Pancreas (tissue), 10 donors: ENCODE measurements around the gene SMAD6. TPM values are rescaled to one million over a fixed set of nuclear protein-coding genes. Genes with fewer than 3 reads are reported as not detected.

Source experiments
- ATAC-seq, 4 donors: fragments of 200-7000 bp; cut with Tn5 transposase; one replicate each; pipeline versions ENCODE4 v1.8.0 to v1.9.1; 2020; ENCODE audit warnings: mild to moderate bottlenecking in 4 of 4, moderate library complexity in 4 of 4
- DNase-seq, 6 donors: peaks; one replicate each; pipeline ENCODE4 v3.0.0-alpha.2; 2020
- FAIRE-seq: peaks from 2 replicates; lab custom pipeline; 2012; peaks lifted over from hg19 to GRCh38; lab: Jason Lieb, UNC
- H3K27ac ChIP-seq, 4 donors: fragments of 200-600 bp; sonication (generic); 1 replicate in 3 of 4; 2 replicates in 1 of 4; pipeline versions ENCODE4 v1.5.0 to v1.8.0; 2020
- H3K27me3 ChIP-seq, 4 donors: fragments of 200-600 bp; one replicate each; pipeline ENCODE4 v1.8.0; 2021
- H3K36me3 ChIP-seq, 3 donors: fragments of 200-600 bp; sonication (generic) in 1 of 3; one replicate each; pipeline versions ENCODE4 v1.5.0 to v1.8.0; 2020 to 2021
- H3K4me1 ChIP-seq, 3 donors: fragments of 200-600 bp; one replicate each; pipeline ENCODE4 v1.8.0; 2021
- H3K4me3 ChIP-seq, 4 donors: fragments of 200-600 bp; sonication (generic) in 2 of 4; one replicate each; pipeline versions ENCODE4 v1.5.0 to v1.8.0; 2020 to 2021
- H3K9me3 ChIP-seq, 4 donors: fragments of 200-600 bp; one replicate each; pipeline ENCODE4 v1.8.0; 2021
- CTCF ChIP-seq, 4 donors: fragments of 200-600 bp; sonication (generic) in 3 of 4; IDR thresholded peaks; one replicate each; pipeline versions ENCODE4 v1.5.0 to v1.8.0; 2021; ENCODE audit warnings: antibody characterized with exemption in 4 of 4
- WGBS, 2 donors: extraction: QIAGEN DNeasy Blood & Tissue Kit; methylation state at CpG; one replicate each; pipeline ENCODE4 v1.1.7; 2013; 5-methylcytosine and 5-hydroxymethylcytosine counted together
- intact Hi-C, 3 donors: fragments of 100-400 bp; cut with DNase I; formaldehyde crosslinking; loops; one replicate each; pipeline versions ENCODE4 v1.11.1 to v1.14.2; 2022
- polyA plus RNA-seq, 2 donors: library from polyadenylated mRNA; stranded (reverse); fragments of 200-250 nt; gene quantifications; one replicate each; pipeline ENCODE4 v1.2.3, GENCODE V29; 2013
- total RNA-seq, 6 donors: library from RNA; stranded (reverse); fragmentation: NEBNext Ultra II Directional in 4 of 6; extraction: Animal tissue kit (Norgen Biotek cat#: 25700) in 4 of 6; gene quantifications; one replicate each; pipeline versions ENCODE4 v1.2.1 to v1.2.4, GENCODE V29; 2021 to 2023
- donor health status: healthy with polysubstance abuse.
- donor health status: DM: no; HTN: no; CAD: no; lungs with moderate emphysema.
- donor health status: DM: no; HTN: no; CAD: no.
- donor health status: control.
- donor health status: control.
- donor health status: Bipolar disorder and iron deficiency.
- donor health status: DM: yes; HTN: yes; CAD: no.
- donor health status: DM: no; HTN: no; CAD: no.
- donor health status: DM: no; HTN: no; CAD: no.
- donor health status: DM: yes; HTN: yes; CAD: no.

Gene SMAD6
- total and polyA plus RNA-seq, 8 donors, result 2.6 to 13.1 (median 3.2) TPM

DNA sequence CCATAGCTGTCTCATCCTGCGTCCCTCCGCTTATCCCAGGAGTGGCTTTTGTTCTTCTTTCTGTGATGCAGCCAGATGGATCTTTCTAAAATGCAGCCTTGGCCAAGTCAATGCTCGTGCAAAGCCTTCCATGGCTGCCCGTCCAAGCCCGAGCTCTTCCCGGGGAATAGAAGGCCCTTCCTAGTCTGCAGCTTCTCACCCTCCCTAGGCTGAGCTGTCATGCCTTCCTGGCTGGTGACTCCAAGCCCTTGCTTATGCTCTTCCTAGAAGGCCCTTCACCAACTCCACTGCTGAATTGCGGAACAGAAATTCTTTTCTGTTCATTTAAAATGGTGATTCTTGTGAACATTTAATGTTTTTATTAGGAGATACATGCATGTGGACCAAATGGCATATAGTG is 95.9 kb downstream of the SMAD6 start:
- WGBS, 2 donors, result 85 to 90% methylated on average over 7 of the region's 7 CpGs
- FAIRE-seq (no peak), DNase-seq (no peak), ATAC-seq (no peak)
- intact Hi-C loops, result no loop called here
- no peak overlapping the region for H3K27ac ChIP-seq
- TF ChIP-seq CTCF (IDR thresholded peaks at IDR 0.05), result no peak
- no peaks in the 10 kb centered on the region for H3K9me3 ChIP-seq
- peaks cover 0 to 7% (median 5%) of the 10 kb centered on the region in 3 donors for H3K4me1 ChIP-seq
- H3K4me3 ChIP-seq, result no peak overlapping the region
- no peaks in the 10 kb centered on the region for H3K27me3 ChIP-seq
- H3K36me3 ChIP-seq, result no peaks in the 10 kb centered on the region

- H3K9me3 ChIP-seq, result no peaks in the 10 kb centered on the region
- no peaks in the 10 kb centered on the region for H3K27me3 ChIP-seq
- no peak for FAIRE-seq
- intact Hi-C loops, result no loop called here
- H3K36me3 ChIP-seq, result no peaks in the 10 kb centered on the region
- no peak overlapping the region for H3K27ac ChIP-seq
- DNase-seq, result no peak
- H3K4me3 ChIP-seq, result no peak overlapping the region
- WGBS, 2 donors, result 87 to 89% methylated on average over 10 of the region's 10 CpGs
- ATAC-seq, result no peak
- peaks cover 0 to 10% (median 9%) of the 10 kb centered on the region in 3 donors for H3K4me1 ChIP-seq
- no peak for TF ChIP-seq CTCF (IDR thresholded peaks at IDR 0.05)
These were observed 96.5 kb downstream of the SMAD6 start for GRCh38 chr15:66798426-66799061.

DNA sequence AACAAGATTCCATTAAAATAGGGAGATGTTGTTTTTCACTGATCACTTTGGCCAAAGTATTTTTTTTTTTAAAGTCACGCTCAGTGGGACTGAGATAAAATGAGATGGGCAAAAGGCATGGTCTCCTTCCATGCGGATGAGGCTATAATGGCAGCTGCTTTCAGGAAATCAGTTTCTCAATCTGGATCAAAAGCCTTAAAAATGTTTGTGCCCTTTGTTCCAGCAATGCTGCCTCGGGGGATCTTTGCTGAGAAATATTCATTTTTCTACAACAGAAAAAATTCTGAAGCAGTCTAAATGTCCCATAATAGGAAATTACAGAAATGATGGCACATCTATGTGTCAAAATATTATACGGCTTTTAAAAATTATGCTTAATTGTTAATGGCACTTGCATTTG is 97.2 kb downstream of the SMAD6 start:
- Histone ChIP-seq H3K36me3 (no peaks in the 10 kb centered on the region), H3K4me3 (no peak overlapping the region), H3K4me1 (peaks cover 0 to 11% (median 9%) of the 10 kb centered on the region in 3 donors), H3K9me3 (no peaks in the 10 kb centered on the region), H3K27ac (no peak overlapping the region), H3K27me3 (no peaks in the 10 kb centered on the region)
- DNase-seq (no peak), ATAC-seq (no peak), FAIRE-seq (no peak)
- intact Hi-C loops, result no loop called here
- WGBS, 2 donors, result 82 to 85% methylated on average over 4 of the region's 4 CpGs
- no peak for TF ChIP-seq CTCF (IDR thresholded peaks at IDR 0.05)

DNA sequence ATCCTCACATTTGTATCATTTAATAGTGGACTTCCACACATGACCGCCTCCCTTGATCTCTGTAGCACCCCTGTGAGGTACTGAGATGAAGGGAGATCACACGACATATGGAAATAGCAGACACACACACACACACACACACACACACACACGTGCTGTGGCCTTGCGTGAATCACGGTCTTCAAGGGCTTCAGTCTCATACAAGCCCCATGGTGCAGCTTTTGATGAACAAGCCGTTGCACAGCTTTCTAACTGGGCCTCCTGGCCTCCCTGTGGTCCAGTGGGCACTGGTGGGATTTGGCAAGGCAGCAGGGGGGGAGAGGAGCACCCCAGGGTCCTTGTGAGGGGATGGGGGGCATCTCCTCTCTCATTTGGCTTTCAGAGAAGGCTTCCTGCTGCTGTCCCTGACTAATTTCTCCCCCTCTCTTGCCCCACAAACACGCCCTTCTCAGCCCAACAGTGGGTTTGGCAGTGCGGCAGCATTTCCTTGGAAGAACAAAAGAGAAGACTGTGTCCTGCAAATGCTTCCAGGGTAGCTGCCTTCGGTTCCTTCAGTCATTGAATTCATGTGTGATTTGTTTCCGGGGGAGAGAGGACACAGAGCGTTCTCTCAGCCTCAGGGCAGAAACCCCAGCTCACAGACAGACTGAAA is 98.7 kb downstream of the SMAD6 start:
- intact Hi-C loops, result no loop called here
- Histone ChIP-seq H3K4me3 (no peak overlapping the region), H3K27me3 (no peaks in the 10 kb centered on the region), H3K4me1 (peaks cover 0 to 11% (median 9%) of the 10 kb centered on the region in 3 donors), H3K27ac (no peak overlapping the region), H3K36me3 (no peaks in the 10 kb centered on the region), H3K9me3 (no peaks in the 10 kb centered on the region)
- WGBS, 2 donors, result 87 to 92% methylated on average over 11 of the region's 11 CpGs
- no peak for TF ChIP-seq CTCF (IDR thresholded peaks at IDR 0.05)
- no peak for DNase-seq
- no peak for ATAC-seq
- FAIRE-seq, result no peak

DNA sequence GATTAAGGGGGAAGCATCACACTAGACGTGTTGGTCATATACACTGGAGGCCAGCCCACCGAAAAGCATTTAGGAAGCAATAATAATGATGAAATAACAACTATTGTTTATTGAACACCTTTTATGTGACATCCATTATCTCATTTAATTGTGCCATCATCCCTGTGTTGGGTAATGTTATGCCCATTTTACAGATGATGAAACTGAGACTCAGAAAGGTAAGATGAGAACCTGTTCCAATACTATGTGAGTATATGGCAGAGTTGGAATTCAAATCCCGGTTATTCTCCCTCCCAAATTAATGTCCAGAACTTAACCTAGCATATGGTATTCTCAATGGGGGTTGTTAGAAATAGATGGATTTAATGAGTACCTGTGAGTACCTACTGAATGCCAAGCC is 99.2 kb downstream of the SMAD6 start:
- H3K27ac ChIP-seq, result no peak overlapping the region
- WGBS, 2 donors, result 74 to 77% methylated on average over 3 of the region's 3 CpGs
- no peaks in the 10 kb centered on the region for H3K9me3 ChIP-seq
- H3K27me3 ChIP-seq, result no peaks in the 10 kb centered on the region
- no peak for TF ChIP-seq CTCF (IDR thresholded peaks at IDR 0.05)
- FAIRE-seq, result no peak
- H3K4me1 ChIP-seq, result peaks cover 0 to 11% (median 9%) of the 10 kb centered on the region in 3 donors
- DNase-seq, result no peak
- ATAC-seq, result no peak
- H3K36me3 ChIP-seq, result no peaks in the 10 kb centered on the region
- intact Hi-C loops, result no loop called here
- no peak overlapping the region for H3K4me3 ChIP-seq
